ENCODE data around the gene MUSTN1.

The MUSTN1 gene

DNA sequence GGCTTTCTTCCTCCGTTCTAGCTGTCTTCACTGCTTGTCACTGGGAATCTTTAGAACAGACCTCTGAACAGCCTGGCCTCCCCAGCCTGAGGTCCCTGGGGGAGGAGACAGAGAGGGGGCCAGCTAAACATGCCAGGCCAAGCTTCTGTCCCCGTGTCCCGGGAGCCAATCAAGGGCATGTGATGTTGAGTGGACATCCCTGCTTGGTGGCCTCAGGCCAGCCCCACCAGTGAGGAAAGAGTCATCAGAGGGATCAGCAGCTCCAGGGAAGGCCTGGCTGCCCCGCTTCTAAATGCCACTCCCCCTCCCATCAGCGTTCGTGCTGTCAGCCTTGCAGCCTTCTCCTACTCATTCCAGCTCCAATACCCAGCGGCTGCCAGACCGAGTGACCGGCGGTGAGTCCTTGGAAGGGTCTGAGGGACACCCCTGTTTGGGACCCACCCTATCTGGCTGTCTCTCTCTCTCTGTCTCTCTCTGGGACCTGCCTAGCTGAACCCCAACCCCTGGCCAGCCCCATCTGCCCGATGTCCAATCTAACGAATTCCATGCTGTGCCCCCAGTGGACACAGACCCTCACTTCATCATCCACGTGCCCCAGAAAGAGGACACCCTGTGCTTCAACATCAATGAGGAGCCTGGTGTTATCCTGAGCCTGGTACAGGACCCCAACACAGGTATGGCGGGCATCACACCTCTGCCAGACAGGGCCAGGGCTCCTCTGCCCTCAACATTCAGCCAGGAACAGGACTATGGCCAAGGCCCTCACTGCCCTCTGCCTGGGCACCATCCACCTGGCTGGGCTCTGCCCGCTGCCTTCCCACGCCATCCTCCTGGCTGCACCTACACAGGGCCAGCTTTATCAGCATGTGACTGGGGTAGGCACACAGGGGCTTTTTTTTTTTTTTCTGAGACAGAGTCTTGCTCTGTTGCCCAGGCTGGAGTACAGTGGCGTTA lies 46.9 kb downstream of the MUSTN1 start:
- H3K9me3 ChIP-seq (replicated peaks; ENCODE audit: insufficient read depth, low read length) = no peaks in the 10 kb centered on the region
- TF ChIP-seq EZH2phosphoT487 (IDR thresholded peaks at IDR 0.05; ENCODE audit: low read length) (no peak), EZH2 (optimal IDR thresholded peaks at IDR 0.05; ENCODE audit: low read depth, low read length) (no peak)
- TF ChIP-seq, protein P1, sequence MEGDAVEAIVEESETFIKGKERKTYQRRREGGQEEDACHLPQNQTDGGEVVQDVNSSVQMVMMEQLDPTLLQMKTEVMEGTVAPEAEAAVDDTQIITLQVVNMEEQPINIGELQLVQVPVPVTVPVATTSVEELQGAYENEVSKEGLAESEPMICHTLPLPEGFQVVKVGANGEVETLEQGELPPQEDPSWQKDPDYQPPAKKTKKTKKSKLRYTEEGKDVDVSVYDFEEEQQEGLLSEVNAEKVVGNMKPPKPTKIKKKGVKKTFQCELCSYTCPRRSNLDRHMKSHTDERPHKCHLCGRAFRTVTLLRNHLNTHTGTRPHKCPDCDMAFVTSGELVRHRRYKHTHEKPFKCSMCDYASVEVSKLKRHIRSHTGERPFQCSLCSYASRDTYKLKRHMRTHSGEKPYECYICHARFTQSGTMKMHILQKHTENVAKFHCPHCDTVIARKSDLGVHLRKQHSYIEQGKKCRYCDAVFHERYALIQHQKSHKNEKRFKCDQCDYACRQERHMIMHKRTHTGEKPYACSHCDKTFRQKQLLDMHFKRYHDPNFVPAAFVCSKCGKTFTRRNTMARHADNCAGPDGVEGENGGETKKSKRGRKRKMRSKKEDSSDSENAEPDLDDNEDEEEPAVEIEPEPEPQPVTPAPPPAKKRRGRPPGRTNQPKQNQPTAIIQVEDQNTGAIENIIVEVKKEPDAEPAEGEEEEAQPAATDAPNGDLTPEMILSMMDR (IDR thresholded peaks at IDR 0.05; ENCODE audit: low read length) = no peak
- H2AFZ ChIP-seq (ENCODE audit: low read length) = no peak overlapping the region
- no peaks in the 10 kb centered on the region for H3K27me3 ChIP-seq (replicated peaks; ENCODE audit: insufficient read depth, low read length)
- H3K79me2 ChIP-seq (ENCODE audit: low read length) = no peaks in the 10 kb centered on the region
- no peak overlapping the region for H3K4me2 ChIP-seq (ENCODE audit: low read depth, low read length)
- H3K9me2 ChIP-seq (replicated peaks; ENCODE audit: insufficient read depth, low read length) = no peaks in the 10 kb centered on the region
- no peak overlapping the region for H3K9ac ChIP-seq (ENCODE audit: low read length)
- no peaks in the 10 kb centered on the region for H4K20me1 ChIP-seq (ENCODE audit: insufficient read depth, low read length)
- H3K36me3 ChIP-seq (replicated peaks; ENCODE audit: insufficient read depth, low read length) = no peaks in the 10 kb centered on the region
- DNase-seq = no peak
- H3F3A ChIP-seq (ENCODE audit: insufficient read depth, low read length) = no peaks in the 10 kb centered on the region
- no peak overlapping the region for H3K4me3 ChIP-seq (ENCODE audit: low read length)
- H3K27ac ChIP-seq (ENCODE audit: low read length) = no peak overlapping the region
- H3K4me1 ChIP-seq (ENCODE audit: low read length) = no peaks in the 10 kb centered on the region

DNA sequence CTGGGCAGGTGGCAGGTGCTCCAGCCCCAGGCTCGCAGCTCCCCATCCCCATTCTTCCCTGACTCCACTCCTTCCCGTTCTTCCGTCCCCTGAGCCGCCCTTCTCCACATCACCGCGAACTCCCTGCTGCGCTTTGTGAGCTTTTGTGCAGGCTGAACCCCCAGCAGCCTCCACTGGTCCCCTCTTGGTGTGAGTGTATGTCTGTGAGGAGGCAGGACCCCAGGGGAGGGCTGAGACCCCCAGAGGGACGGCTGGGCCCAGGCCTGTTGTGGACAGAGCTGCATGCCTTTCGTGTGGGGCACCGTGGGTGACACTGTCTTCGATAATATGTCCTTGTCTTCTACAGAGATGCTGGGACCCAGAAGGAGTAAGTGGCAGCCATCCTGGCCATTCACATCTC lies 47.6 kb downstream of the MUSTN1 start:
- no peak overlapping the region for H2AFZ ChIP-seq (ENCODE audit: low read length)
- H3F3A ChIP-seq (ENCODE audit: insufficient read depth, low read length) = no peaks in the 10 kb centered on the region
- H3K4me1 ChIP-seq (ENCODE audit: low read length) = no peaks in the 10 kb centered on the region
- no peak overlapping the region for H3K4me2 ChIP-seq (ENCODE audit: low read depth, low read length)
- H3K27ac ChIP-seq (ENCODE audit: low read length) = no peak overlapping the region
- H3K79me2 ChIP-seq (ENCODE audit: low read length) = no peaks in the 10 kb centered on the region
- TF ChIP-seq, protein P1 (IDR thresholded peaks at IDR 0.05; ENCODE audit: low read length) = no peak
- TF ChIP-seq EZH2phosphoT487 (IDR thresholded peaks at IDR 0.05; ENCODE audit: low read length) (no peak), EZH2 (optimal IDR thresholded peaks at IDR 0.05; ENCODE audit: low read depth, low read length) (no peak)
- H3K4me3 ChIP-seq (ENCODE audit: low read length) = no peak overlapping the region
- no peaks in the 10 kb centered on the region for H3K27me3 ChIP-seq (replicated peaks; ENCODE audit: insufficient read depth, low read length)
- H4K20me1 ChIP-seq (ENCODE audit: insufficient read depth, low read length) = no peaks in the 10 kb centered on the region
- H3K36me3 ChIP-seq (replicated peaks; ENCODE audit: insufficient read depth, low read length) = no peaks in the 10 kb centered on the region
- H3K9me2 ChIP-seq (replicated peaks; ENCODE audit: insufficient read depth, low read length) = no peaks in the 10 kb centered on the region
- no peak for DNase-seq
- H3K9ac ChIP-seq (ENCODE audit: low read length) = no peak overlapping the region
- H3K9me3 ChIP-seq (replicated peaks; ENCODE audit: insufficient read depth, low read length) = no peaks in the 10 kb centered on the region

DNA sequence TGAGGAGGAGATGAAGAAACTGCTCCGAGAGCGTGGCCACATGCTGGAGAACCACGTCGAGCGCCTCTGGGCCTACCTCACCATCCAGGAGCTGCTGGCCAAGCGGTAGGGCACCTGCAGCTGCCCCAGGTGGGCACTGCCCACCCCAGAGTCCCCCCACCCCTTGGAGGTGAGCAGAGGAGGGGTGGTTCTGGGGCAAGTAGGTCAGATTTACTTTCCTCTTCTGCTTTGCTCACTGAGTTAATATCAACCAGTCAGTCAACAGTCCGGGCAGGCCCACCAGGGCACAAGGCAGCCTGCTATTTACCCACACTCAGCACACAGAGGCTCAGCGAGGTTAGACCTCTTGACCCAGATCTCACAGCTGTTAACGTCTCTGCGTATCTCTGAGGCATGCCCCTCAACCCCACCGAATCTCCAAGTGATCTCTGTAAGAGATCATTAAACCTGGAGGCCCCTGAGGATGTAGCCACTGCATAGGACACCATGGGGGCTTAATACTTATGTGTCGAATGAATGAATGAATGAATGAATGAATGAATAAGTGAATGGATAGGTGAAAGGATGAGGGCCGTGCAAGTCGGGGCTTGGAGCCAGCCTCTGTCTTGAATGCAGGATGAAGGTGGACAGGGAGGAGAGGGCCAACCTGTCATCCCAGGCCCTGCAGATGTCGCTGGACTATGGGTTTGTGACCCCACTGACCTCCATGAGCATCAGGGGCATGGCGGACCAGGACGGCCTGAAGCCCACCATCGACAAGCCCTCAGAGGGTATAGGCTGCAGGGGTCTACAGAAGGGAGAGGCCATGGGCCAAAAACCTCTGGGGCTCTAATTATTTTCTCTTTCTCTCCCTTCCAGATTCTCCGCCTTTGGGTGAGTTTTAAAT lies 48.2 kb downstream of the MUSTN1 start:
- Histone ChIP-seq H3K9me2 (replicated peaks; ENCODE audit: insufficient read depth, low read length) (no peaks in the 10 kb centered on the region), H3K27me3 (replicated peaks; ENCODE audit: insufficient read depth, low read length) (no peaks in the 10 kb centered on the region), H3F3A (ENCODE audit: insufficient read depth, low read length) (no peaks in the 10 kb centered on the region), H4K20me1 (ENCODE audit: insufficient read depth, low read length) (no peaks in the 10 kb centered on the region), H3K4me1 (ENCODE audit: low read length) (no peaks in the 10 kb centered on the region), H3K4me2 (ENCODE audit: low read depth, low read length) (no peak overlapping the region), H3K4me3 (ENCODE audit: low read length) (no peak overlapping the region), H3K9me3 (replicated peaks; ENCODE audit: insufficient read depth, low read length) (no peaks in the 10 kb centered on the region), H3K36me3 (replicated peaks; ENCODE audit: insufficient read depth, low read length) (no peaks in the 10 kb centered on the region), H2AFZ (ENCODE audit: low read length) (no peak overlapping the region), H3K27ac (ENCODE audit: low read length) (no peak overlapping the region), H3K9ac (ENCODE audit: low read length) (no peak overlapping the region), H3K79me2 (ENCODE audit: low read length) (no peaks in the 10 kb centered on the region)
- TF ChIP-seq EZH2 (optimal IDR thresholded peaks at IDR 0.05; ENCODE audit: low read depth, low read length) (no peak), EZH2phosphoT487 (IDR thresholded peaks at IDR 0.05; ENCODE audit: low read length) (no peak)
- TF ChIP-seq, protein P1 (IDR thresholded peaks at IDR 0.05; ENCODE audit: low read length) = no peak
- DNase-seq = no peak
